Measurements from ENCODE around the gene ACHE. TPM values are rescaled to one million over a fixed set of nuclear protein-coding genes. Genes with fewer than 3 reads are reported as not detected.
"Not testable (repeated sequence)": the region's sequence is repeated elsewhere in the genome, so short reads cannot be mapped to it uniquely, and the experiment has no call there.

The ACHE gene
- total RNA-seq, 2 donors from 2014 or later, result 6.6 to 17.5 TPM

DNA sequence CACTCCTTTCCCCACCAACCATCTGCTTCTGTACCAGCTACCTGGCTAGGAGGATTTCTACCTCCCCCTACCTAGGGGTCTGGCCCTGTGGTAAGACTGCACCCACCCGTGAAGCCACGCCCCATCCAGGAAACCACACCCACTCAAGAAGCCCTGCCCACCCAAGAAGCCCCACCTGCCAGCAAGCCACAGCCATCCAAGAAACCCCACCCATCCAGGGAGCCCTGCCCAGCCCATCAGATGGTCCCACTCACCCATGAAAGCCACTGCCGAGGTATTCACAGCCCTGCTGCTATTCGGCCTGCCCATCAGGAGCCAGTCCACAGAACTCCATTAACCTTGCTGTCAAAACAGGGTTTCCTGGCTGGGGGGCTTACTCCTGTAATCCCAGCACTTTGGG is 38.0 kb upstream of the ACHE start:
- TF ChIP-seq POLR2A (IDR thresholded peaks at IDR 0.05), result no peak
- TF ChIP-seq POLR2AphosphoS5 (IDR thresholded peaks at IDR 0.05), result no peak
- TF ChIP-seq, protein P1, sequence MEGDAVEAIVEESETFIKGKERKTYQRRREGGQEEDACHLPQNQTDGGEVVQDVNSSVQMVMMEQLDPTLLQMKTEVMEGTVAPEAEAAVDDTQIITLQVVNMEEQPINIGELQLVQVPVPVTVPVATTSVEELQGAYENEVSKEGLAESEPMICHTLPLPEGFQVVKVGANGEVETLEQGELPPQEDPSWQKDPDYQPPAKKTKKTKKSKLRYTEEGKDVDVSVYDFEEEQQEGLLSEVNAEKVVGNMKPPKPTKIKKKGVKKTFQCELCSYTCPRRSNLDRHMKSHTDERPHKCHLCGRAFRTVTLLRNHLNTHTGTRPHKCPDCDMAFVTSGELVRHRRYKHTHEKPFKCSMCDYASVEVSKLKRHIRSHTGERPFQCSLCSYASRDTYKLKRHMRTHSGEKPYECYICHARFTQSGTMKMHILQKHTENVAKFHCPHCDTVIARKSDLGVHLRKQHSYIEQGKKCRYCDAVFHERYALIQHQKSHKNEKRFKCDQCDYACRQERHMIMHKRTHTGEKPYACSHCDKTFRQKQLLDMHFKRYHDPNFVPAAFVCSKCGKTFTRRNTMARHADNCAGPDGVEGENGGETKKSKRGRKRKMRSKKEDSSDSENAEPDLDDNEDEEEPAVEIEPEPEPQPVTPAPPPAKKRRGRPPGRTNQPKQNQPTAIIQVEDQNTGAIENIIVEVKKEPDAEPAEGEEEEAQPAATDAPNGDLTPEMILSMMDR (IDR thresholded peaks at IDR 0.05), result no peak
- no peaks in the 10 kb centered on the region for H3K4me1 ChIP-seq (replicated peaks)
- H3K36me3 ChIP-seq, result no peaks in the 10 kb centered on the region
- H3K27ac ChIP-seq, result no peak overlapping the region
- intact Hi-C loops (cut with DNase I), result no loop called here
- no peak for DNase-seq (ENCODE audit: low spot score)
- peaks cover 3% of the 10 kb centered on the region for H3K27me3 ChIP-seq (replicated peaks; ENCODE audit: insufficient read depth)
- no peaks in the 10 kb centered on the region for H3K9me3 ChIP-seq
- 39% methylated on average over 4 of the region's 4 CpGs for WGBS
- H3K4me3 ChIP-seq, result no peak overlapping the region

DNA sequence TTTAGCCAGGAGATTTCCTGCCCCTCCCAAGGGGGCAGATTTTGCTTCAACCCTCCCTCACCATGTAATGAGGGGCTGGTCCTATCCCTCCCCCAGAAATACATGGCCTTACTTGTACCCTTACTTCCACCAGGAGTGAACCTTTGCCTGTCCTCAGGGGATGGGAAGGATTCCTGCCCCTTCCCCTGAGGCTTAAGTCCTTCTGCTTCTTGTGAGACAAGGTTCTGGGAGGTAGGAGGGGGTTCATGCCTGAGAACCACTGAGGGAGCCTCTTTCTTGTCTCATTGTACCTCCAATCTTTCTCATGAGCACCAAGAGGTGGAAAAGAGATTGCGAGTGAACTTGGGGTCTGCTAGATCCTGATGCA is 34.1 kb upstream of the ACHE start:
- Histone ChIP-seq H3K27ac (no peak overlapping the region), H3K9me3 (no peaks in the 10 kb centered on the region), H3K4me3 (no peak overlapping the region), H3K36me3 (no peaks in the 10 kb centered on the region), H3K27me3 (replicated peaks; ENCODE audit: insufficient read depth) (peaks cover 3% of the 10 kb centered on the region), H3K4me1 (replicated peaks) (no peaks in the 10 kb centered on the region)
- 94% methylated on average over 1 of the region's 1 CpG for WGBS
- DNase-seq (ENCODE audit: low spot score), result no peak
- intact Hi-C loops (cut with DNase I), result no loop called here
- TF ChIP-seq POLR2A (IDR thresholded peaks at IDR 0.05) (no peak), POLR2AphosphoS5 (IDR thresholded peaks at IDR 0.05) (no peak)
- TF ChIP-seq, protein P1 (IDR thresholded peaks at IDR 0.05), result no peak

- WGBS, result 58% methylated on average over 4 of the region's 4 CpGs
- H3K27ac ChIP-seq; intact Hi-C loops (cut with DNase I); H3K36me3 ChIP-seq; DNase-seq (ENCODE audit: low spot score); H3K4me1 ChIP-seq (replicated peaks); H3K4me3 ChIP-seq; H3K27me3 ChIP-seq (replicated peaks; ENCODE audit: insufficient read depth); H3K9me3 ChIP-seq: not testable (repeated sequence)
These were observed 27.9 kb upstream of the ACHE start for GRCh38 chr7:100923616-100924015.

DNA sequence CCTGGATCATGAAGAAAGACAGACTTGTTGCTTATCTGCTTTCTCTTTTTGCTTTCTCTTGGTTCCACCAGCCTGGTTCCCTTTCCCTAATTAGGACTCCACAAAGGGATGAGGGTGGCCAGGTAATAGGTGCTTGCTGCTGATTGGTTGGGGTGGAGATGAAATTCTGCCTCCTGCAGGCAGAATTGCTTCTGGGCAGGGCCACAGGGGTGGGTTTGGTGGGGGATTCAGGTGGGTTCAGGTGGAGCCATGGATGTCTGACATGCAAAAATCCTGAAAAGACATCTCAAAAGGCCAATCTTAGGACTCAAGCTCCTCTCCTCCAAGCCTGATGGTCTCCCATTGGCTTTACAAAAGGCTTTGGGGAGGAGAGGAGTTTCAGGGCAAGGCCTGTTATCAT is 25.4 kb upstream of the ACHE start:
- H3K4me3 ChIP-seq, result no peak overlapping the region
- no peak for DNase-seq (ENCODE audit: low spot score)
- no peaks in the 10 kb centered on the region for H3K9me3 ChIP-seq
- no peaks in the 10 kb centered on the region for H3K4me1 ChIP-seq (replicated peaks)
- no peak overlapping the region for H3K27ac ChIP-seq
- no peaks in the 10 kb centered on the region for H3K36me3 ChIP-seq
- no peaks in the 10 kb centered on the region for H3K27me3 ChIP-seq (replicated peaks; ENCODE audit: insufficient read depth)
- intact Hi-C loops (cut with DNase I), result no loop called here
- no peak for TF ChIP-seq POLR2AphosphoS5 (IDR thresholded peaks at IDR 0.05)
- TF ChIP-seq POLR2A (IDR thresholded peaks at IDR 0.05), result no peak
- TF ChIP-seq, protein P1 (IDR thresholded peaks at IDR 0.05), result no peak

DNA sequence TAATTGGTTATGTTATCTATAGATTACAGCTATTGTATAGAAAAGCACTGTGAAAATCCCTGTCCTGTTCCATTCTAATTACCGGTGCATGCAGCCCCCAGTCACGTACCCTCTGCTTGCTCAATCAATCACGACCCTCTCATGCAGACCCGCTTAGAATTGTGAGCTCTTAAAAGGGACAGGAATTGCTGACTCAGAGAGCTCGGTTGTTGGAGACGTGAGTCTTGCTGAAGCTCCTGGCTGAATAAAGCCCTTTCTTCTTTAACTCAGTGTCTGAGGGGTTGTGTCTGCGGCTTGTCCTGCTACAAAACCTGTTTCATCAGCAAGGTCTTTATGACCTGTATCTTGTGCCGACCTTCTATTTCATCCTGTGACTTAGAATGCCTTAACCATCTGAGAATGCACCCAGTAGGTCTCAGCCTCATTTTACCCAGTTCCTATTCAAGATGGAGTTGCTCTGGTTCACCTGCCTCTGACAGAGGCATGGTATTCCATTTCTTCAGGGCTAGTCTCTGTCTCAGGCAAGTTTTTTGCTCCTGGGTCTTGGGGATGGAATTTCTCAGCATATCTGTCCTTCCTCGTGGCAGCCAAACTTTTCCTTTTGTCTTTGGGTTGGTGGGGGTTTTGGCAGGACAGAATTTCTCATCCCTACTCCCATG is 24.2 kb upstream of the ACHE start:
- WGBS, result 76% methylated on average over 9 of the region's 9 CpGs
- not testable (repeated sequence) for DNase-seq (ENCODE audit: low spot score); H3K9me3 ChIP-seq

GRCh38 chr7:100919335-100919734 is 23.6 kb upstream of the ACHE start:
- H3K9me3 ChIP-seq; H3K36me3 ChIP-seq; H3K27me3 ChIP-seq (replicated peaks; ENCODE audit: insufficient read depth); H3K4me3 ChIP-seq; intact Hi-C loops (cut with DNase I); DNase-seq (ENCODE audit: low spot score); H3K4me1 ChIP-seq (replicated peaks); H3K27ac ChIP-seq: not testable (repeated sequence)
- WGBS, result 91% methylated on average over 5 of the region's 5 CpGs

More for the DNA sequence above, 24.2 kb upstream of the ACHE start:
- H3K27ac ChIP-seq; H3K27me3 ChIP-seq (replicated peaks; ENCODE audit: insufficient read depth); H3K4me3 ChIP-seq; intact Hi-C loops (cut with DNase I); H3K36me3 ChIP-seq; H3K4me1 ChIP-seq (replicated peaks): not testable (repeated sequence)
